Osteocyte (in vitro differentiated cells): Measurements from ENCODE around the gene NQO2. TPM values are rescaled to one million over a fixed set of nuclear protein-coding genes. Genes with fewer than 3 reads are reported as not detected.

Experiments used
- DNase-seq: peaks from one replicate; pipeline ENCODE4 v3.0.0; 2021; ENCODE audit warnings: mixed read lengths; ENCODE audit not compliant: unreplicated experiment; ENCODE audit errors: extremely low spot score
- H3K27ac Mint-ChIP-seq: one replicate; pipeline ENCODE4 v1.8.0; 2021; ENCODE audit warnings: mild to moderate bottlenecking, mixed read lengths; ENCODE audit not compliant: unreplicated experiment
- H3K27me3 Mint-ChIP-seq: one replicate; pipeline ENCODE4 v1.8.0; 2021; ENCODE audit warnings: mixed read lengths; ENCODE audit not compliant: unreplicated experiment
- H3K36me3 Mint-ChIP-seq: one replicate; pipeline ENCODE4 v1.8.0; 2021; ENCODE audit warnings: mixed read lengths; ENCODE audit not compliant: unreplicated experiment
- H3K4me1 Mint-ChIP-seq: one replicate; pipeline ENCODE4 v1.8.0; 2021; ENCODE audit warnings: mixed read lengths; ENCODE audit not compliant: unreplicated experiment
- H3K4me3 Mint-ChIP-seq: one replicate; pipeline ENCODE4 v1.8.0; 2021; ENCODE audit warnings: mild to moderate bottlenecking, moderate library complexity, mixed read lengths; ENCODE audit not compliant: unreplicated experiment
- H3K9me3 Mint-ChIP-seq: one replicate; pipeline ENCODE4 v1.8.0; 2021; ENCODE audit warnings: mixed read lengths; ENCODE audit not compliant: unreplicated experiment
- CTCF ChIP-seq: fragments of 200-600 bp; sonication (generic); IDR thresholded peaks from 2 replicates; pipeline ENCODE4 v1.5.0; 2021; ENCODE audit warnings: antibody characterized with exemption, mild to moderate bottlenecking, moderate library complexity
- total RNA-seq: library from RNA; stranded (reverse); gene quantifications from 2 replicates; pipeline ENCODE4 v1.2.1, GENCODE V29; 2021

Gene NQO2
- total RNA-seq, 1 donor from 2014 or later, result 40.1 TPM

GRCh38 chr6:3015144-3015543 is 15.4 kb downstream of the NQO2 start:
- Mint-ChIP-seq H3K4me1 (peaks cover 13% of the 10 kb centered on the region), H3K27me3 (no peaks in the 10 kb centered on the region), H3K4me3 (no peak overlapping the region), H3K27ac (no peak overlapping the region), H3K9me3 (peaks cover 24% of the 10 kb centered on the region), H3K36me3 (peaks cover 65% of the 10 kb centered on the region)
- no peak for TF ChIP-seq CTCF
- peak; percentile 76 for DNase-seq

- H3K27me3 Mint-ChIP-seq, result no peaks in the 10 kb centered on the region
- TF ChIP-seq CTCF, result no peak
- peaks cover 13% of the 10 kb centered on the region for H3K4me1 Mint-ChIP-seq
- peaks cover 55% of the 10 kb centered on the region for H3K36me3 Mint-ChIP-seq
- H3K9me3 Mint-ChIP-seq, result peaks cover 20% of the 10 kb centered on the region
- no peak overlapping the region for H3K27ac Mint-ChIP-seq
- DNase-seq, result peak; percentile 42
- H3K4me3 Mint-ChIP-seq, result no peak overlapping the region
Measured at GRCh38 chr6:3016473-3017280, 17.0 kb downstream of the NQO2 start.

- Mint-ChIP-seq H3K27me3 (no peaks in the 10 kb centered on the region), H3K4me3 (no peak overlapping the region), H3K4me1 (peaks cover 13% of the 10 kb centered on the region), H3K9me3 (peaks cover 14% of the 10 kb centered on the region), H3K36me3 (peaks cover 49% of the 10 kb centered on the region), H3K27ac (no peak overlapping the region)
- TF ChIP-seq CTCF, result no peak
- no peak for DNase-seq
Measured at GRCh38 chr6:3017304-3017703, 17.6 kb downstream of the NQO2 start.

GRCh38 chr6:3019065-3019464 is 19.4 kb downstream of the NQO2 start:
- peaks cover 8% of the 10 kb centered on the region for H3K9me3 Mint-ChIP-seq

More at GRCh38 chr6:3019065-3019464, 19.4 kb downstream of the NQO2 start:
- H3K4me3 Mint-ChIP-seq, result no peak overlapping the region
- H3K36me3 Mint-ChIP-seq, result peaks cover 44% of the 10 kb centered on the region
- no peak for DNase-seq
- H3K27ac Mint-ChIP-seq, result no peak overlapping the region
- no peaks in the 10 kb centered on the region for H3K27me3 Mint-ChIP-seq
- peaks cover 18% of the 10 kb centered on the region for H3K4me1 Mint-ChIP-seq
- TF ChIP-seq CTCF, result no peak
